ENCODE results near the gene APBA2.
"Not testable (repeated sequence)": the region's sequence is repeated elsewhere in the genome, so short reads cannot be mapped to it uniquely, and the experiment has no call there.

- not testable (repeated sequence) for TF ChIP-seq CTCF (conservative IDR thresholded peaks at IDR 0.05; ENCODE audit: low read length); EZH2phosphoT487 (IDR thresholded peaks at IDR 0.05; ENCODE audit: borderline replicate concordance, low read depth, low read length)
Observed at GRCh38 chr15:29025411-29025810, 139.6 kb downstream of the APBA2 start.

Measured in OCI-LY7 (cell line).